Smooth muscle cell (in vitro differentiated cells): Measurements from ENCODE around the gene RBMS1. TPM values are rescaled to one million over a fixed set of nuclear protein-coding genes. Genes with fewer than 3 reads are reported as not detected.

ENCODE experiments used
- DNase-seq: peaks from one replicate; lab custom pipeline; 2025; ENCODE audit not compliant: unreplicated experiment; lab: John Stamatoyannopoulos, UW
- H2AFZ ChIP-seq: fragments of 200-600 bp; sonication (generic); 2 replicates; pipeline ENCODE4 v1.6.0; 2016; ENCODE audit warnings: antibody characterized with exemption, low read depth, mild to moderate bottlenecking
- H3F3A ChIP-seq: fragments of 200-600 bp; sonication (generic); 2 replicates; pipeline ENCODE4 v1.6.0; 2017; ENCODE audit warnings: antibody characterized with exemption, low read depth
- H3K27ac ChIP-seq: fragments of 200-600 bp; sonication (generic); 2 replicates; pipeline ENCODE4 v1.5.1; 2016; ENCODE audit warnings: low read depth, mild to moderate bottlenecking
- H3K27me3 ChIP-seq: fragments of 200-600 bp; sonication (generic); 2 replicates; pipeline ENCODE4 v1.6.1; 2016; ENCODE audit warnings: low read depth, mild to moderate bottlenecking
- H3K36me3 ChIP-seq: fragments of 200-600 bp; sonication (generic); 2 replicates; pipeline ENCODE4 v1.5.1; 2016; ENCODE audit warnings: low read depth
- H3K4me1 ChIP-seq: fragments of 200-600 bp; sonication (generic); 2 replicates; pipeline ENCODE4 v1.5.1; 2016; ENCODE audit warnings: low read depth
- H3K4me2 ChIP-seq: fragments of 200-600 bp; sonication (generic); 2 replicates; pipeline ENCODE4 v1.6.0; 2016; ENCODE audit warnings: mild to moderate bottlenecking
- H3K4me3 ChIP-seq: fragments of 200-600 bp; sonication (generic); 2 replicates; pipeline ENCODE4 v1.5.1; 2016; ENCODE audit warnings: mild to moderate bottlenecking
- H3K79me2 ChIP-seq: fragments of 200-600 bp; sonication (generic); 2 replicates; pipeline ENCODE4 v1.6.0; 2016; ENCODE audit warnings: low read depth, mild to moderate bottlenecking
- H3K9ac ChIP-seq: fragments of 200-600 bp; sonication (generic); 2 replicates; pipeline ENCODE4 v1.6.0; 2016; ENCODE audit warnings: low read depth
- H3K9me3 ChIP-seq: fragments of 200-600 bp; sonication (generic); replicated peaks from 2 replicates; pipeline ENCODE4 v1.5.1; 2016; ENCODE audit warnings: low read depth
- H4K20me1 ChIP-seq: fragments of 200-600 bp; sonication (generic); 2 replicates; pipeline ENCODE4 v1.6.0; 2016; ENCODE audit warnings: low read depth
- WGBS: methylation state at CpG from one replicate; pipeline ENCODE4 v1.1.7; 2016; ENCODE audit warnings: low lambda C conversion rate; 5-methylcytosine and 5-hydroxymethylcytosine counted together
- polyA plus RNA-seq: library from polyadenylated mRNA; unstranded; fragments of >200 nt; fragmentation: Nextera tagmentation; extraction: Ambion mirVana; gene quantifications from 2 replicates; pipeline ENCODE4 v1.2.1, GENCODE V29; 2016
- total RNA-seq: library from RNA; depleted of rRNA; stranded (reverse); fragments of >200 nt; gene quantifications from 2 replicates; pipeline ENCODE4 v1.2.3, GENCODE V29; 2014
- TF ChIP-seq, protein P1 (sequence below): fragments of 200-600 bp; sonication (generic); IDR thresholded peaks from 2 replicates; pipeline ENCODE4 v1.5.1; 2017; ENCODE audit warnings: borderline replicate concordance, mild to moderate bottlenecking, antibody characterized with exemption; ENCODE audit not compliant: insufficient read depth, poor library complexity, severe bottlenecking

The RBMS1 gene
- total and polyA plus RNA-seq, 2 experiments from 2014 or later, result 103 to 160 TPM

DNA sequence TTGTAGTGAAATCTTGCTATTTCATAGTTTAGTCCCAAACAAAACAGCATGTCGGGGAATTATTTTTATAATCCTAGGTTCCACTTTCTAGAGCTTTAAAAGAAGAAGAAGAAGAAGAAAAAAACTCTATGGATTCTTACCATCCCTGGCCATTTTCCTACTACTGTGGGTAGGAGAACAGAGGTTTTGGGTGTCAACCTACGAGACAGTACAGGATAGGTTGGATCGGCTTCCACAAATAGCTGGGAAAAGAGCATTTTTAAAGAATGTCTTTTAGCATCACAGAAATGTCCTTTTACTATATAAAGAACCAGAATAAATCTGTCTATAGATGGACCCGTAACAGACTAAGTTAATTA lies 65.2 kb downstream of the RBMS1 start:
- Histone ChIP-seq H4K20me1 (peaks cover 5% of the 10 kb centered on the region), H3K4me2 (peak overlapping the region; percentile 64), H3K9me3 (no peaks in the 10 kb centered on the region), H3K36me3 (peaks cover 9% of the 10 kb centered on the region), H2AFZ (no peak overlapping the region), H3K79me2 (peaks cover 99% of the 10 kb centered on the region), H3K27me3 (no peaks in the 10 kb centered on the region), H3F3A (peaks cover 19% of the 10 kb centered on the region), H3K4me3 (peak overlapping the region; percentile 3), H3K4me1 (peaks cover 33% of the 10 kb centered on the region), H3K9ac (peak overlapping the region; percentile 3), H3K27ac (peak overlapping the region; percentile 84)
- WGBS, result 86% methylated on average over 4 of the region's 4 CpGs
- no peak for DNase-seq
- TF ChIP-seq, protein P1, sequence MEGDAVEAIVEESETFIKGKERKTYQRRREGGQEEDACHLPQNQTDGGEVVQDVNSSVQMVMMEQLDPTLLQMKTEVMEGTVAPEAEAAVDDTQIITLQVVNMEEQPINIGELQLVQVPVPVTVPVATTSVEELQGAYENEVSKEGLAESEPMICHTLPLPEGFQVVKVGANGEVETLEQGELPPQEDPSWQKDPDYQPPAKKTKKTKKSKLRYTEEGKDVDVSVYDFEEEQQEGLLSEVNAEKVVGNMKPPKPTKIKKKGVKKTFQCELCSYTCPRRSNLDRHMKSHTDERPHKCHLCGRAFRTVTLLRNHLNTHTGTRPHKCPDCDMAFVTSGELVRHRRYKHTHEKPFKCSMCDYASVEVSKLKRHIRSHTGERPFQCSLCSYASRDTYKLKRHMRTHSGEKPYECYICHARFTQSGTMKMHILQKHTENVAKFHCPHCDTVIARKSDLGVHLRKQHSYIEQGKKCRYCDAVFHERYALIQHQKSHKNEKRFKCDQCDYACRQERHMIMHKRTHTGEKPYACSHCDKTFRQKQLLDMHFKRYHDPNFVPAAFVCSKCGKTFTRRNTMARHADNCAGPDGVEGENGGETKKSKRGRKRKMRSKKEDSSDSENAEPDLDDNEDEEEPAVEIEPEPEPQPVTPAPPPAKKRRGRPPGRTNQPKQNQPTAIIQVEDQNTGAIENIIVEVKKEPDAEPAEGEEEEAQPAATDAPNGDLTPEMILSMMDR, result no peak

DNA sequence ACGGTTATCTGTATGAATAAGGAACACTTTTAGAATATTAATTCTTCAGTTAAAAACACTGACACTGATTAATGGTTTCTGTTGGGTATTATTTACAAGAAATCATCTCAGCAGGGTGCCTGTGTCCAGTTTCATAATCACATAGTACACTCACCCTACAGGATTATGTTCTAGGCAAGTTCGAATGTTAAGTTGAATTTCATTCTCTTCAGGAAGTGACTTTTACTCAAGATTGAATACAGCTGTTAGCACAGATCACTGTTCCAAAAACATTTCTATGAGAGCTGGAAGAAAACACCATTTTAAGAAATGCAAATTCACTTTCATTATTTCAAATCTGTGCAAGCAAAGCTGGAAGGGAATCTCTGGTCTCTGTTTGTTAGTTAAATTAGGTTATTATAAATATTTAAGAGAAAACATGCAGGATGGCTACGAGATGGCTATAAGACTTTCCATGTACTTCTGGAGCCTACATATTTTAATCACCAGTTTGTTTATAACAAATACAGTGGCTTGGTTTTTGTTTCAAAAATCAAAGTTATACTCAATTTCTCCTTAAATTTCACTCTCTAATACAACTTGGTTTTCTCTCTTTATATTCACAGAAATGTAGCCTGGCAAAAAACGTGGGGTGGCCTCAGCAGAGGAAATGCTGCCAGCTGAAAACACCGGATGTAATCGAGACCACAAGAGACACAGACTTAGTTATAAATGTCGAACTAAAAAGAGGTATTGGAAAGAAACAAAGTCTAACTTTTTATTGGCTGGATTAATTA lies 65.8 kb downstream of the RBMS1 start:
- no peaks in the 10 kb centered on the region for H3K9me3 ChIP-seq
- TF ChIP-seq, protein P1, result no peak
- peak overlapping the region; percentile 84 for H3K27ac ChIP-seq
- peaks cover 33% of the 10 kb centered on the region for H3K4me1 ChIP-seq
- 51% methylated on average over 7 of the region's 7 CpGs for WGBS
- H4K20me1 ChIP-seq, result peaks cover 5% of the 10 kb centered on the region
- peaks cover 9% of the 10 kb centered on the region for H3K36me3 ChIP-seq
- no peak for DNase-seq
- H2AFZ ChIP-seq, result no peak overlapping the region
- peak overlapping the region; percentile 3 for H3K9ac ChIP-seq
- peaks cover 97% of the 10 kb centered on the region for H3K79me2 ChIP-seq
- H3K4me2 ChIP-seq, result peak overlapping the region; percentile 64
- H3F3A ChIP-seq, result peaks cover 19% of the 10 kb centered on the region
- H3K4me3 ChIP-seq, result peak overlapping the region; percentile 3
- H3K27me3 ChIP-seq, result no peaks in the 10 kb centered on the region

DNA sequence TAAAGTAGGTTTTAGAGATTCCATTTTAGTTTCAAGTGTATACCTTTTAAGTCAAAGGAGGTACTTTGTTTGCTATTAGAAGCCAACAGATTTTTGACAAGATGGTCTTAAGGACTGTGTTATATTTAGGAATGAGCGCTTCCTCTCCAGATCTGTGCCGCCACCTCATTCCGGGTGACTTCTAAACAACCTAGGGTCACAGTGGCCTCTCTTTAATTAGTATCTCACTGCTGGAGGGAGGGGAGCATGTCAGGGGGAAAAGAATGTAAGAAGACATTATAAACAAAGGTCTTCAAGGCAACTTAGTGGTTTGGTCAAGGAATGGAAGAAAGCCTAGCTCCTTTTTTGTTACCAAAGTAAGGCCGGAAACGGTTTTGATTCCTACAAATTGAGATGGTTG lies 67.0 kb downstream of the RBMS1 start:
- Histone ChIP-seq H3K4me3 (no peak overlapping the region), H4K20me1 (no peaks in the 10 kb centered on the region), H3F3A (peaks cover 16% of the 10 kb centered on the region), H2AFZ (no peak overlapping the region), H3K27ac (peak overlapping the region; percentile 84), H3K9ac (no peak overlapping the region), H3K79me2 (peaks cover 97% of the 10 kb centered on the region), H3K4me2 (peak overlapping the region; percentile 64), H3K9me3 (no peaks in the 10 kb centered on the region), H3K36me3 (peaks cover 9% of the 10 kb centered on the region), H3K4me1 (peaks cover 29% of the 10 kb centered on the region), H3K27me3 (no peaks in the 10 kb centered on the region)
- DNase-seq, result no peak
- WGBS, result 87% methylated on average over 5 of the region's 5 CpGs
- TF ChIP-seq, protein P1, result no peak
